Measurements from ENCODE around the gene CLCA1.

- TF ChIP-seq POLR2A (IDR thresholded peaks at IDR 0.05; ENCODE audit: extremely low read depth, insufficient read length) (no peak), CTCF (IDR thresholded peaks at IDR 0.05; ENCODE audit: low read depth, low read length) (no peak)
Observed at GRCh38 chr1:86470859-86471258, 2.1 kb downstream of the CLCA1 start.
